Kidney epithelial cell (primary cell): ENCODE measurements around the gene CASP1. TPM values are rescaled to one million over a fixed set of nuclear protein-coding genes. Genes with fewer than 3 reads are reported as not detected.

Experiments
- DNase-seq: peaks from one replicate; pipeline ENCODE4 v3.0.0-alpha.2; 2010; ENCODE audit warnings: low read depth
- H3K27me3 ChIP-seq: 2 replicates; pipeline ENCODE4 v1.6.0; 2011; ENCODE audit warnings: low read length; ENCODE audit not compliant: control insufficient read depth, insufficient read depth
- H3K36me3 ChIP-seq: 2 replicates; pipeline ENCODE4 v1.5.1; 2011; ENCODE audit warnings: low read length; ENCODE audit not compliant: control insufficient read depth, insufficient read depth
- H3K4me3 ChIP-seq: 2 replicates; pipeline ENCODE4 v1.5.1; 2011; ENCODE audit warnings: low read depth, mild to moderate bottlenecking, control low read depth, low read length
- CTCF ChIP-seq: IDR thresholded peaks from 2 replicates; pipeline ENCODE4 v1.5.1; 2011; ENCODE audit warnings: mild to moderate bottlenecking, moderate library complexity, low read length, control low read depth, inconsistent platforms; ENCODE audit not compliant: insufficient read depth, poor library complexity, severe bottlenecking
- total RNA-seq: library from RNA; depleted of rRNA; stranded (reverse); fragments of >200 nt; gene quantifications from 2 replicates; pipeline ENCODE4 v1.2.3, GENCODE V29; 2015

CASP1 gene
- total RNA-seq, 1 donor from 2014 or later: 0.33 TPM

- no peak for DNase-seq
- no peak overlapping the region for H3K4me3 ChIP-seq
- TF ChIP-seq CTCF: no peak
- no peaks in the 10 kb centered on the region for H3K36me3 ChIP-seq
- no peaks in the 10 kb centered on the region for H3K27me3 ChIP-seq
These were observed 1.2 kb downstream of the CASP1 start for GRCh38 chr11:105033781-105034180.

- DNase-seq: no peak
- H3K36me3 ChIP-seq: no peaks in the 10 kb centered on the region
- TF ChIP-seq CTCF: no peak
- no peaks in the 10 kb centered on the region for H3K27me3 ChIP-seq
- H3K4me3 ChIP-seq: no peak overlapping the region
These were observed 1.6 kb downstream of the CASP1 start for GRCh38 chr11:105033343-105033742.

- no peaks in the 10 kb centered on the region for H3K27me3 ChIP-seq
- H3K4me3 ChIP-seq: no peak overlapping the region
- DNase-seq: no peak
- no peaks in the 10 kb centered on the region for H3K36me3 ChIP-seq
- no peak for TF ChIP-seq CTCF
These were observed 2.4 kb downstream of the CASP1 start for GRCh38 chr11:105032495-105032894.

- no peaks in the 10 kb centered on the region for H3K27me3 ChIP-seq
- no peak overlapping the region for H3K4me3 ChIP-seq
- H3K36me3 ChIP-seq: no peaks in the 10 kb centered on the region
- no peak for DNase-seq
- no peak for TF ChIP-seq CTCF
These were observed 7.3 kb downstream of the CASP1 start for GRCh38 chr11:105027678-105028077.

GRCh38 chr11:105024394-105024793, 10.6 kb downstream of the CASP1 start:
- Histone ChIP-seq H3K27me3 (no peaks in the 10 kb centered on the region), H3K4me3 (no peak overlapping the region), H3K36me3 (no peaks in the 10 kb centered on the region)
- TF ChIP-seq CTCF: no peak
- DNase-seq: no peak

GRCh38 chr11:105023003-105023402, 11.9 kb downstream of the CASP1 start, which contains the start of gene CASP5:
CASP5 (minus strand) TSS chr11:105023168; CDS start chr11:105023136, 32 bp downstream.
- DNase-seq: no peak
- Histone ChIP-seq H3K4me3 (no peak within 1 kb of the TSS), H3K36me3 (no peaks in the 10 kb centered on the region), H3K27me3 (no peaks in the 10 kb centered on the region)
- TF ChIP-seq CTCF: no peak
